Keratinocyte (primary cell): Measurements from ENCODE around the gene NBEA.

Experiments used
- EZH2 ChIP-seq: IDR thresholded peaks from one replicate; pipeline ENCODE4 v1.6.1; 2012; ENCODE audit warnings: inconsistent platforms, mild to moderate bottlenecking, low read length, moderate library complexity
- TF ChIP-seq, protein P1 (sequence below), 3 experiments: IDR thresholded peaks in 1 of 3; conservative IDR thresholded peaks in 1 of 3; optimal IDR thresholded peaks in 1 of 3; 2 replicates in 2 of 3; 3 replicates in 1 of 3; pipeline versions ENCODE3 to v1.5.1; 2011; ENCODE audit warnings: low read length in 3 of 3, mild to moderate bottlenecking in 3 of 3, moderate library complexity in 2 of 3, control low read depth in 1 of 3, inconsistent platforms in 1 of 3; ENCODE audit not compliant: insufficient read depth in 2 of 3; ENCODE audit errors: extremely low read depth in 1 of 3

DNA sequence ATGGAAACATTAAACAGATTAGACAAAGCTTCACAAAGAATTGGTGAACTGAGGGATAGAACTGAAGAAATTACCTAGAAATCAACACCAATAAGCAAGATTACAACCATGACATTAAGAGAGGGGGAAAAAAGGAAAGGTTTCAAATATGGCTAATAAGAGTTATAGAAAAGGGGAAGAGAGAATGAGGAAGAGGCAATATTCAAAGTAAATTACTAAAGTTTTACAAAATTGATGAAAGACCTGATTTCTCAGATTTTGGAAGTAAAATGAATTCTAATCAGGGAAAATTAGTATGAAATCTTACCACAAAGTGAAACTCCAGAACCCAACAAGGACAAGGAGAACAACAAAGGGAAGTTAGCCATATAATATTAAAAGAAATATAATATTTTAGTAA, 187.4 kb downstream of the NBEA start:
- TF ChIP-seq, protein P1, sequence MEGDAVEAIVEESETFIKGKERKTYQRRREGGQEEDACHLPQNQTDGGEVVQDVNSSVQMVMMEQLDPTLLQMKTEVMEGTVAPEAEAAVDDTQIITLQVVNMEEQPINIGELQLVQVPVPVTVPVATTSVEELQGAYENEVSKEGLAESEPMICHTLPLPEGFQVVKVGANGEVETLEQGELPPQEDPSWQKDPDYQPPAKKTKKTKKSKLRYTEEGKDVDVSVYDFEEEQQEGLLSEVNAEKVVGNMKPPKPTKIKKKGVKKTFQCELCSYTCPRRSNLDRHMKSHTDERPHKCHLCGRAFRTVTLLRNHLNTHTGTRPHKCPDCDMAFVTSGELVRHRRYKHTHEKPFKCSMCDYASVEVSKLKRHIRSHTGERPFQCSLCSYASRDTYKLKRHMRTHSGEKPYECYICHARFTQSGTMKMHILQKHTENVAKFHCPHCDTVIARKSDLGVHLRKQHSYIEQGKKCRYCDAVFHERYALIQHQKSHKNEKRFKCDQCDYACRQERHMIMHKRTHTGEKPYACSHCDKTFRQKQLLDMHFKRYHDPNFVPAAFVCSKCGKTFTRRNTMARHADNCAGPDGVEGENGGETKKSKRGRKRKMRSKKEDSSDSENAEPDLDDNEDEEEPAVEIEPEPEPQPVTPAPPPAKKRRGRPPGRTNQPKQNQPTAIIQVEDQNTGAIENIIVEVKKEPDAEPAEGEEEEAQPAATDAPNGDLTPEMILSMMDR (optimal IDR thresholded peaks at IDR 0.05 in 1 of 3, IDR thresholded peaks at IDR 0.05 in 1 of 3, conservative IDR thresholded peaks at IDR 0.05 in 1 of 3; ENCODE audit: extremely low read depth in 1 of 3, insufficient read depth in 2 of 3, low read length in 3 of 3) = no peak
- no peak for TF ChIP-seq EZH2
